GM23248 (cell line): Measurements from ENCODE around the gene MCF2L.

Source experiments
- EZH2 ChIP-seq: fragments of 200-600 bp; sonication (generic); IDR thresholded peaks from 2 replicates; pipeline ENCODE4 v1.6.1; 2018; ENCODE audit warnings: antibody characterized with exemption, mild to moderate bottlenecking; ENCODE audit not compliant: insufficient read depth, poor library complexity, severe bottlenecking
- EZH2phosphoT487 ChIP-seq: fragments of 200-600 bp; sonication (generic); IDR thresholded peaks from 2 replicates; pipeline ENCODE4 v1.6.1; 2018; ENCODE audit warnings: antibody characterized with exemption, moderate library complexity, mild to moderate bottlenecking, low read depth; ENCODE audit not compliant: insufficient read depth

DNA sequence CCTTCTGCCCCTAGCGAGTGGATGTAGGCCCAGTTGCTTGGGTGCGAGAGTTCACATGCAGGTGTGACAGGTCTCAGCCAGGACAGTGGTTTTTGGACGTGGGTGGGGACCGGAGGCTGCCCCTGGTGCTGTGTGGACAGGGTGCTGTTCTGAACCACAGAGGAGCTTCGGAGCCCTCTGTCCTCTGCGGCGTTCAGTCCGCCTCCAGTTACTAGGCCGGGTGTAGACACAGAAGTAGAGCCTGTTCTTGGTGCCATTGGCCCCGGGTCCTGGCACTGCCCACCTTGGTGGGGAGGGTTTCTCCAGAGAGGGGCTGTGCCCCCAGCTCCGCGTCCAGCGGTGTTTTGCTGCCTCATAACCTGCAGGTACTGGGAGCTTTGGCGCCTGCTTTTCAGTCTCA is 52.4 kb downstream of the MCF2L start:
- TF ChIP-seq EZH2 = no peak
- TF ChIP-seq EZH2phosphoT487 = no peak
